Colonic mucosa (tissue), 4 donors: ENCODE results near the gene THAP6. TPM values are rescaled to one million over a fixed set of nuclear protein-coding genes. Genes with fewer than 3 reads are reported as not detected.
"Not testable (repeated sequence)": the region's sequence is repeated elsewhere in the genome, so short reads cannot be mapped to it uniquely, and the experiment has no call there.

Source experiments
- DNase-seq: peaks from one replicate; pipeline ENCODE4 v3.0.0-alpha.2; 2020
- H3K27ac ChIP-seq: fragments of 200-600 bp; one replicate; pipeline ENCODE4 v1.8.0; 2021
- H3K27me3 ChIP-seq: fragments of 200-600 bp; one replicate; pipeline ENCODE4 v1.8.0; 2021
- H3K36me3 ChIP-seq: fragments of 200-600 bp; one replicate; pipeline ENCODE4 v1.8.0; 2021
- H3K4me1 ChIP-seq: fragments of 200-600 bp; one replicate; pipeline ENCODE4 v1.8.0; 2021; ENCODE audit warnings: mild to moderate bottlenecking
- H3K4me3 ChIP-seq: fragments of 200-600 bp; one replicate; pipeline ENCODE4 v1.8.0; 2021
- H3K9ac ChIP-seq, 2 donors: one replicate each; pipeline ENCODE4 v1.7.0; 2013; ENCODE audit warnings: control low read depth in 2 of 2, low read depth in 2 of 2, low read length in 2 of 2
- H3K9me3 ChIP-seq: fragments of 200-600 bp; one replicate; pipeline ENCODE4 v1.8.0; 2021
- intact Hi-C: fragments of 100-400 bp; cut with DNase I; formaldehyde crosslinking; loops from one replicate; pipeline ENCODE4 v1.14.1; 2022
- total RNA-seq, 2 donors: library from RNA; stranded (reverse); fragmentation: NEBNext Ultra II Directional in 1 of 2; extraction: Animal tissue kit (Norgen Biotek cat#: 25700) in 1 of 2; gene quantifications; one replicate each; pipeline ENCODE4 v1.2.1, GENCODE V29; 2021
- TF ChIP-seq, protein P1 (sequence below): fragments of 200-600 bp; IDR thresholded peaks from one replicate; pipeline ENCODE4 v1.8.0; 2022; ENCODE audit warnings: antibody characterized with exemption, mild to moderate bottlenecking
- donor health status: healthy.
- donor health status: DM: no; HTN: no; CAD: no.
- donor health status: DM: no; HTN: no; CAD: no.

The THAP6 gene
- total RNA-seq, 2 donors from 2014 or later: 11.0 to 13.2 TPM

DNA sequence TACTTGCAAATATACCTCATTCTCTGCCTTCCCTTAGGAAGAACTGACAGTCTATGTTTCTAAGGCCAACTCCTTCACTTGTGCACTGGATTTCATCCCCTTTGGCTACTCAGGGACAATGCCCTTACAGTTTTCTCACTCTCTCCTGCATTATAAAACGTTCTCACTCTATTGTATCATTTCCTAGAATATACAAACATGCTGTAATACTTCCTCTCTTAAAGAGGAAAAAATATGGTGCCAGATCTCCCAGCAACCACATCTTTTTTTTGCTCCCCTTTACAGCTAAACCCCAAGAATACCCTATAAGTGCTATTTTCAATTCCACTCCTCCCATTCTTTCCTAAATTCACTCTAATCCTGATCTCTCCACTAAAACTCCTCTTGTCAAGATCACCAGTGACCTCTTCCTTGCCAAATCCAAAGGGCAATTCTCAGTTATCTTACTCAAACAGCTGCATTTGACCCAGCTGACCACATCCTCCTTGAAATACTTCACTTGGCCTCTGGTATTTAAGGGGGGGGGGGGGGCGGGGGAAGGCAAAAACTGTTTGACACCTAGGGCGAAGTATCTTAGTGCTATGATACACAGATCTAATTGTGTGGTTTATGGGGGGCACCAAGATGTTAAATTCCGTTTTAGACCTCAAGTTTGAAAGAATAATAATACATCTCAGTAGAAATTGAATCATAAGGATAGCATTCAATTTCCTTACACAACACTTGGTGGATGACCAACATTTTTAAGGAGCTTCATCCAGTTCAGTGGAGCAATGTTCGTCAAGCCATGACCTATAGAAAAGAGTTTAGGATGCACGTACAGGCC is 1.7 kb upstream of the THAP6 start:
- Histone ChIP-seq H3K36me3 (no peaks in the 10 kb centered on the region), H3K27me3 (no peaks in the 10 kb centered on the region), H3K4me1 (no peaks in the 10 kb centered on the region), H3K9me3 (no peaks in the 10 kb centered on the region), H3K27ac (peak overlapping the region; percentile 96), H3K4me3 (peak overlapping the region; percentile 57), H3K9ac (peak overlapping the region in 1 of 2 donors; percentile 92)
- TF ChIP-seq, protein P1, sequence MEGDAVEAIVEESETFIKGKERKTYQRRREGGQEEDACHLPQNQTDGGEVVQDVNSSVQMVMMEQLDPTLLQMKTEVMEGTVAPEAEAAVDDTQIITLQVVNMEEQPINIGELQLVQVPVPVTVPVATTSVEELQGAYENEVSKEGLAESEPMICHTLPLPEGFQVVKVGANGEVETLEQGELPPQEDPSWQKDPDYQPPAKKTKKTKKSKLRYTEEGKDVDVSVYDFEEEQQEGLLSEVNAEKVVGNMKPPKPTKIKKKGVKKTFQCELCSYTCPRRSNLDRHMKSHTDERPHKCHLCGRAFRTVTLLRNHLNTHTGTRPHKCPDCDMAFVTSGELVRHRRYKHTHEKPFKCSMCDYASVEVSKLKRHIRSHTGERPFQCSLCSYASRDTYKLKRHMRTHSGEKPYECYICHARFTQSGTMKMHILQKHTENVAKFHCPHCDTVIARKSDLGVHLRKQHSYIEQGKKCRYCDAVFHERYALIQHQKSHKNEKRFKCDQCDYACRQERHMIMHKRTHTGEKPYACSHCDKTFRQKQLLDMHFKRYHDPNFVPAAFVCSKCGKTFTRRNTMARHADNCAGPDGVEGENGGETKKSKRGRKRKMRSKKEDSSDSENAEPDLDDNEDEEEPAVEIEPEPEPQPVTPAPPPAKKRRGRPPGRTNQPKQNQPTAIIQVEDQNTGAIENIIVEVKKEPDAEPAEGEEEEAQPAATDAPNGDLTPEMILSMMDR: no peak
- intact Hi-C loops: no loop called here
- no peak for DNase-seq

- H3K4me1 ChIP-seq: no peaks in the 10 kb centered on the region
These were observed 645 bp upstream of the THAP6 start for GRCh38 chr4:75513526-75514130.

GRCh38 chr4:75514949-75515612 is 808 bp downstream of the THAP6 start:
- peak; percentile 25 for DNase-seq
- Histone ChIP-seq H3K9me3 (no peaks in the 10 kb centered on the region), H3K9ac (peak overlapping the region; percentile 77 to 92), H3K27me3 (no peaks in the 10 kb centered on the region), H3K27ac (peak overlapping the region; percentile 96), H3K4me1 (no peaks in the 10 kb centered on the region), H3K4me3 (peak overlapping the region; percentile 57), H3K36me3 (no peaks in the 10 kb centered on the region)
- intact Hi-C loops: no loop called here
- TF ChIP-seq, protein P1: no peak

More at GRCh38 chr4:75513526-75514130, 645 bp upstream of the THAP6 start:
- H3K36me3 ChIP-seq: no peaks in the 10 kb centered on the region
- intact Hi-C loops: no loop called here
- TF ChIP-seq, protein P1: no peak
- no peaks in the 10 kb centered on the region for H3K27me3 ChIP-seq
- DNase-seq: no peak
- peak overlapping the region; percentile 77 to 92 for H3K9ac ChIP-seq
- H3K4me3 ChIP-seq: peak overlapping the region; percentile 57
- H3K27ac ChIP-seq: peak overlapping the region; percentile 96
- H3K9me3 ChIP-seq: no peaks in the 10 kb centered on the region

- H3K9ac ChIP-seq: no peak overlapping the region
- no peaks in the 10 kb centered on the region for H3K36me3 ChIP-seq
- H3K4me1 ChIP-seq: no peaks in the 10 kb centered on the region
- TF ChIP-seq, protein P1: no peak
- intact Hi-C loops: no loop called here
- H3K4me3 ChIP-seq: no peak overlapping the region
- no peaks in the 10 kb centered on the region for H3K27me3 ChIP-seq
- no peak for DNase-seq
- H3K27ac ChIP-seq: no peak overlapping the region
- H3K9me3 ChIP-seq: no peaks in the 10 kb centered on the region
These were observed 1.9 kb downstream of the THAP6 start for GRCh38 chr4:75516144-75516543.

DNA sequence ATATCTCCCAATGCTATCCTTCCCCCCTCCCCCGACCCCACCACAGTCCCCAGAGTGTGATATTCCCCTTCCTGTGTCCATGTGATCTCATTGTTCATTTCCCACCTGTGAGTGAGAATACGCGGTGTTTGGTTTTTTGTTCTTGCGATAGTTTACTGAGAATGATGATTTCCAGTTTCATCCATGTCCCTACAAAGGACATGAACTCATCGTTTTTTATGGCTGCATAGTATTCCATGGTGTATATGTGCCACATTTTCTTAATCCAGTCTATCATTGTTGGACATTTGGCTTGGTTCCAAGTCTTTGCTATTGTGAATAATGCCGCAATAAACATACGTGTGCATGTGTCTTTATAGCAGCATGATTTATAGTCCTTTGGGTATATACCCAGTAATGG is 5.2 kb downstream of the THAP6 start:
- H3K27me3 ChIP-seq, H3K36me3 ChIP-seq, intact Hi-C loops, H3K27ac ChIP-seq, DNase-seq, H3K4me3 ChIP-seq, H3K4me1 ChIP-seq, H3K9ac ChIP-seq, H3K9me3 ChIP-seq: not testable (repeated sequence)
